NB4 (cell line): Measurements from ENCODE around the gene PPP1CA.

Experiments
- CTCF ChIP-seq: IDR thresholded peaks from one replicate; pipeline ENCODE4 v1.5.1; 2012; ENCODE audit warnings: low read depth, low read length
- MAX ChIP-seq: IDR thresholded peaks from 2 replicates; pipeline ENCODE4 v1.6.1; 2011; ENCODE audit warnings: low read depth, low read length
- POLR2A ChIP-seq: IDR thresholded peaks from 2 replicates; pipeline ENCODE4 v1.6.1; 2011; ENCODE audit warnings: mild to moderate bottlenecking; ENCODE audit not compliant: insufficient read length; ENCODE audit errors: extremely low read depth

GRCh38 chr11:67372321-67372992 is 29.2 kb downstream of the PPP1CA start:
- TF ChIP-seq CTCF (no peak), POLR2A (no peak), MAX (no peak)
